Measurements from ENCODE around the gene MYO6. TPM values are rescaled to one million over a fixed set of nuclear protein-coding genes. Genes with fewer than 3 reads are reported as not detected.
A peak's percentile ranks its signal among the peaks of the same experiment; 100 is the strongest.

The MYO6 gene
- total RNA-seq, 2 donors from 2014 or later, result 0.62 to 2.0 TPM

GRCh38 chr6:75800708-75801505 lies 51.9 kb downstream of the MYO6 start:
- no peaks in the 10 kb centered on the region for H3K9me3 Mint-ChIP-seq
- no peak overlapping the region for H3K27ac Mint-ChIP-seq
- no peak for ATAC-seq

GRCh38 chr6:75802366-75802765 lies 53.3 kb downstream of the MYO6 start:
- Mint-ChIP-seq H3K9me3 (no peaks in the 10 kb centered on the region), H3K36me3 (no peaks in the 10 kb centered on the region), H3K27ac (no peak overlapping the region)
- DNase-seq (ENCODE audit: low spot score in 2 of 2) (no peak), ATAC-seq (no peak)

More at GRCh38 chr6:75800708-75801505, 51.9 kb downstream of the MYO6 start:
- no peak for DNase-seq (ENCODE audit: low spot score in 2 of 2)
- H3K36me3 Mint-ChIP-seq, result no peaks in the 10 kb centered on the region

GRCh38 chr6:75808507-75808906 lies 59.5 kb downstream of the MYO6 start:
- Mint-ChIP-seq H3K36me3 (no peaks in the 10 kb centered on the region), H3K27ac (no peak overlapping the region), H3K9me3 (no peaks in the 10 kb centered on the region)
- ATAC-seq (no peak), DNase-seq (ENCODE audit: low spot score in 2 of 2) (no peak)

- DNase-seq (ENCODE audit: low spot score in 2 of 2), result no peak
- Mint-ChIP-seq H3K27ac (no peak overlapping the region), H3K36me3 (no peaks in the 10 kb centered on the region), H3K9me3 (no peaks in the 10 kb centered on the region)
- ATAC-seq, result no peak
Measured at GRCh38 chr6:75812560-75812959, 63.5 kb downstream of the MYO6 start.

- H3K36me3 Mint-ChIP-seq, result no peaks in the 10 kb centered on the region
- DNase-seq (ENCODE audit: low spot score in 2 of 2) (no peak), ATAC-seq (no peak)
- H3K9me3 Mint-ChIP-seq, result no peaks in the 10 kb centered on the region
- H3K27ac Mint-ChIP-seq, result no peak overlapping the region
Measured at GRCh38 chr6:75813476-75814250, 64.6 kb downstream of the MYO6 start.

GRCh38 chr6:75815756-75816155 lies 66.7 kb downstream of the MYO6 start:
- ATAC-seq (no peak), DNase-seq (ENCODE audit: low spot score in 2 of 2) (no peak)
- Mint-ChIP-seq H3K27ac (no peak overlapping the region), H3K9me3 (no peaks in the 10 kb centered on the region), H3K36me3 (no peaks in the 10 kb centered on the region)

- H3K27ac Mint-ChIP-seq, result no peak overlapping the region
- ATAC-seq (no peak), DNase-seq (ENCODE audit: low spot score in 2 of 2) (no peak)
- no peaks in the 10 kb centered on the region for H3K36me3 Mint-ChIP-seq
- no peaks in the 10 kb centered on the region for H3K9me3 Mint-ChIP-seq
Measured at GRCh38 chr6:75818098-75818855, 69.2 kb downstream of the MYO6 start.

GRCh38 chr6:75819776-75820487 lies 70.9 kb downstream of the MYO6 start:
- no peaks in the 10 kb centered on the region for H3K9me3 Mint-ChIP-seq
- DNase-seq (ENCODE audit: low spot score in 2 of 2) (no peak), ATAC-seq (no peak)
- no peaks in the 10 kb centered on the region for H3K36me3 Mint-ChIP-seq
- no peak overlapping the region for H3K27ac Mint-ChIP-seq

- DNase-seq (ENCODE audit: low spot score in 2 of 2), result no peak
- no peak overlapping the region for H3K27ac Mint-ChIP-seq
- H3K36me3 Mint-ChIP-seq, result no peaks in the 10 kb centered on the region
- H3K9me3 Mint-ChIP-seq, result no peaks in the 10 kb centered on the region
- no peak for ATAC-seq
Measured at GRCh38 chr6:75824160-75824559, 75.1 kb downstream of the MYO6 start.

- ATAC-seq (no peak), DNase-seq (ENCODE audit: low spot score in 2 of 2) (no peak)
- Mint-ChIP-seq H3K27ac (no peak overlapping the region), H3K36me3 (no peaks in the 10 kb centered on the region), H3K9me3 (no peaks in the 10 kb centered on the region)
Measured at GRCh38 chr6:75827163-75827562, 78.1 kb downstream of the MYO6 start.

GRCh38 chr6:75830959-75831885 lies 82.2 kb downstream of the MYO6 start:
- ATAC-seq, result peak; percentile 94 to 97
- H3K9me3 Mint-ChIP-seq, result no peaks in the 10 kb centered on the region
- no peaks in the 10 kb centered on the region for H3K36me3 Mint-ChIP-seq
- H3K27ac Mint-ChIP-seq, result no peak overlapping the region
- DNase-seq (ENCODE audit: low spot score in 2 of 2), result peak in 1 of 2 donors; percentile 9

- H3K36me3 Mint-ChIP-seq, result no peaks in the 10 kb centered on the region
- ATAC-seq, result peak in 1 of 2 donors; percentile 28
- no peak overlapping the region for H3K27ac Mint-ChIP-seq
- no peak for DNase-seq (ENCODE audit: low spot score in 2 of 2)
- no peaks in the 10 kb centered on the region for H3K9me3 Mint-ChIP-seq
Measured at GRCh38 chr6:75834447-75834846, 85.4 kb downstream of the MYO6 start.

GRCh38 chr6:75842191-75842590 lies 93.2 kb downstream of the MYO6 start:
- no peaks in the 10 kb centered on the region for H3K9me3 Mint-ChIP-seq
- no peaks in the 10 kb centered on the region for H3K36me3 Mint-ChIP-seq
- ATAC-seq, result no peak

GRCh38 chr6:75842732-75843131 lies 93.7 kb downstream of the MYO6 start:
- Mint-ChIP-seq H3K36me3 (no peaks in the 10 kb centered on the region), H3K27ac (no peak overlapping the region), H3K9me3 (no peaks in the 10 kb centered on the region)
- ATAC-seq (no peak), DNase-seq (ENCODE audit: low spot score in 2 of 2) (no peak)

More at GRCh38 chr6:75842191-75842590, 93.2 kb downstream of the MYO6 start:
- DNase-seq (ENCODE audit: low spot score in 2 of 2), result no peak
- H3K27ac Mint-ChIP-seq, result no peak overlapping the region

GRCh38 chr6:75843396-75843795 lies 94.4 kb downstream of the MYO6 start:
- DNase-seq (ENCODE audit: low spot score in 2 of 2) (no peak), ATAC-seq (no peak)
- H3K36me3 Mint-ChIP-seq, result no peaks in the 10 kb centered on the region
- H3K9me3 Mint-ChIP-seq, result no peaks in the 10 kb centered on the region
- H3K27ac Mint-ChIP-seq, result no peak overlapping the region

GRCh38 chr6:75848274-75848673 lies 99.2 kb downstream of the MYO6 start:
- ATAC-seq (no peak), DNase-seq (ENCODE audit: low spot score in 2 of 2) (no peak)
- Mint-ChIP-seq H3K27ac (no peak overlapping the region), H3K9me3 (no peaks in the 10 kb centered on the region), H3K36me3 (no peaks in the 10 kb centered on the region)
